C4-2B (cell line): ENCODE results near the gene IFNLR1.

Experiments used
- CTCF ChIP-seq: fragments of 450-650 bp; conservative IDR thresholded peaks from 2 replicates; pipeline ENCODE4 v1.5.1; 2017; ENCODE audit warnings: mild to moderate bottlenecking
- ZFX ChIP-seq: fragments of 450-650 bp; IDR thresholded peaks from 2 replicates; pipeline ENCODE4 v1.6.1; 2017

GRCh38 chr1:24177161-24177560 is 9.9 kb downstream of the IFNLR1 start:
- TF ChIP-seq CTCF (no peak), ZFX (no peak)
